ENCODE data around the gene ARHGAP23.

GRCh38 chr17:38535886-38536285 is 107.6 kb downstream of the ARHGAP23 start:
- TF ChIP-seq EZH2 (IDR thresholded peaks at IDR 0.05; ENCODE audit: low read depth, unreplicated experiment) (no peak), CTCF (conservative IDR thresholded peaks at IDR 0.05; ENCODE audit: low read depth in 2 of 2) (no peak), CREB1 (CRISPR knock-in tag; IDR thresholded peaks at IDR 0.05; ENCODE audit: low read depth) (no peak)
- TF ChIP-seq, protein P1, sequence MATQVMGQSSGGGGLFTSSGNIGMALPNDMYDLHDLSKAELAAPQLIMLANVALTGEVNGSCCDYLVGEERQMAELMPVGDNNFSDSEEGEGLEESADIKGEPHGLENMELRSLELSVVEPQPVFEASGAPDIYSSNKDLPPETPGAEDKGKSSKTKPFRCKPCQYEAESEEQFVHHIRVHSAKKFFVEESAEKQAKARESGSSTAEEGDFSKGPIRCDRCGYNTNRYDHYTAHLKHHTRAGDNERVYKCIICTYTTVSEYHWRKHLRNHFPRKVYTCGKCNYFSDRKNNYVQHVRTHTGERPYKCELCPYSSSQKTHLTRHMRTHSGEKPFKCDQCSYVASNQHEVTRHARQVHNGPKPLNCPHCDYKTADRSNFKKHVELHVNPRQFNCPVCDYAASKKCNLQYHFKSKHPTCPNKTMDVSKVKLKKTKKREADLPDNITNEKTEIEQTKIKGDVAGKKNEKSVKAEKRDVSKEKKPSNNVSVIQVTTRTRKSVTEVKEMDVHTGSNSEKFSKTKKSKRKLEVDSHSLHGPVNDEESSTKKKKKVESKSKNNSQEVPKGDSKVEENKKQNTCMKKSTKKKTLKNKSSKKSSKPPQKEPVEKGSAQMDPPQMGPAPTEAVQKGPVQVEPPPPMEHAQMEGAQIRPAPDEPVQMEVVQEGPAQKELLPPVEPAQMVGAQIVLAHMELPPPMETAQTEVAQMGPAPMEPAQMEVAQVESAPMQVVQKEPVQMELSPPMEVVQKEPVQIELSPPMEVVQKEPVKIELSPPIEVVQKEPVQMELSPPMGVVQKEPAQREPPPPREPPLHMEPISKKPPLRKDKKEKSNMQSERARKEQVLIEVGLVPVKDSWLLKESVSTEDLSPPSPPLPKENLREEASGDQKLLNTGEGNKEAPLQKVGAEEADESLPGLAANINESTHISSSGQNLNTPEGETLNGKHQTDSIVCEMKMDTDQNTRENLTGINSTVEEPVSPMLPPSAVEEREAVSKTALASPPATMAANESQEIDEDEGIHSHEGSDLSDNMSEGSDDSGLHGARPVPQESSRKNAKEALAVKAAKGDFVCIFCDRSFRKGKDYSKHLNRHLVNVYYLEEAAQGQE (IDR thresholded peaks at IDR 0.05; ENCODE audit: unreplicated experiment), result no peak

All from GM23338 (cell line).